Islet precursor cell (in vitro differentiated cells): ENCODE data around the gene GGT6.
"Not testable (repeated sequence)": the region's sequence is repeated elsewhere in the genome, so short reads cannot be mapped to it uniquely, and the experiment has no call there.

Experiments used
- DNase-seq: peaks from one replicate; pipeline ENCODE4 v3.0.0-alpha.2; 2018

Gene GGT6, protein sequence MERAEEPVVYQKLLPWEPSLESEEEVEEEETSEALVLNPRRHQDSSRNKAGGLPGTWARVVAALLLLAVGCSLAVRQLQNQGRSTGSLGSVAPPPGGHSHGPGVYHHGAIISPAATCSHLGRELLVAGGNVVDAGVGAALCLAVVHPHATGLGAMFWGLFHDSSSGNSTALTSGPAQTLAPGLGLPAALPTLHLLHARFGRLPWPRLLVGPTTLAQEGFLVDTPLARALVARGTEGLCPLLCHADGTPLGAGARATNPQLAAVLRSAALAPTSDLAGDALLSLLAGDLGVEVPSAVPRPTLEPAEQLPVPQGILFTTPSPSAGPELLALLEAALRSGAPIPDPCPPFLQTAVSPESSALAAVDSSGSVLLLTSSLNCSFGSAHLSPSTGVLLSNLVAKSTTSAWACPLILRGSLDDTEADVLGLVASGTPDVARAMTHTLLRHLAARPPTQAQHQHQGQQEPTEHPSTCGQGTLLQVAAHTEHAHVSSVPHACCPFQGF

DNA sequence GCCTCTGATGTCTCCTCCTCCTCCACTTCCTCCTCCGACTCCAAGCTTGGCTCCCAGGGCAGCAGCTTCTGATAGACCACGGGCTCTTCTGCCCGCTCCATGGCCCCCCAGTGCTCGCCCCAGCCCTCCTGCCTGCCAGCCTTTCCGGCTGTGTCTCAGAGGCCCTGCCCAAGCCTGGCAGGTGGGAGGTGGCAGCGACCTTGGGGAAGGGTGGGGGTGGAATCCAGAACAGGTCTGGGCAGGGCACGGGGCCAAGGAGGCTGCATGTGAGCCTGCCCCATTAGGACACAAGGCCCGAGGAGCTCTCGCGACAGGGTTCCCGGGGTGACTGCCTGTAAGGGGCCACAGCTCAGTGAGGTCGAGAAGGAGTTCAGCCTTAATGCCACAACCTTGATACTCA lies at the start of gene GGT6:
TSS of gene GGT6 (minus strand) at position 157 of the 400 bp plus-strand sequence. CDS start at position 101, 56 bp downstream.
- no peak for DNase-seq

DNA sequence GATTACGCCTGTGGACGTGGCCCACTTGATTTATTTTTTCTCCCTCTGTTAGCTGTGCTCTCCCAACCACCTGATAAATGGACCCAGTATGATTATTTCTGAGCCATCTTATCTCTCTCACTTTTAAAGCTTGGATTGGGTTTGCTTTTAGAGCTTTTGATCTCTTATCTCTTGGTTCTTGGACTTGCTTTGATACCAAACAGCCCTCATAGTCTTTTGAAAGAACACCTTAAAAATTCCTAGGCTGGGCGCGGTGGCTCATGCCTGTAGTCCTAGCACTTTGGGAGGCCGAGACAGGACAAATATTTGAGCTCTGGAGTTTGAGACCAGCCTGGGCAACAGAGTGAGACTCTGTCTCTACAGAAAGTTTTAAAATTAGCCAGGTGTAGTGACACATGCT lies 49.8 kb upstream of the GGT6 start:
- DNase-seq: peak; percentile 71

DNA sequence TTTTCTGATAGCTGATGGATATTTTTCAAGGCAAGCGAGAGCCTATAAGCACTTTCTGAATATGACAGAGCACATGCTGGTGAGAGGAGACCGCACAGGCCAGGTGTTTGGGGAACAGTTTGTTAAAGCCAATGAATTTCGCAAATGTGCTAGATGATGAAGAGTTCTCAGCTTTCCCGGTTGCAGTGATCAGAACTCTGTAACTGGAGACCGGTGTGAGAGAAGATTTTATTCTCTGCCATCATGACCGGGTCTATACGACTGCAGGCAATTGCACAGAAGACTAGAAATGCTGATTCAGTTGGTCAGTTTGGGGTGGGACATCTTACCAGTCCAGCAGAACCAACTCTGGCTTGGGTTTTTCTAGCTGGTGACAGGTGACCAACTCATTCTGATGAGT lies 49.4 kb upstream of the GGT6 start:
- no peak for DNase-seq

DNA sequence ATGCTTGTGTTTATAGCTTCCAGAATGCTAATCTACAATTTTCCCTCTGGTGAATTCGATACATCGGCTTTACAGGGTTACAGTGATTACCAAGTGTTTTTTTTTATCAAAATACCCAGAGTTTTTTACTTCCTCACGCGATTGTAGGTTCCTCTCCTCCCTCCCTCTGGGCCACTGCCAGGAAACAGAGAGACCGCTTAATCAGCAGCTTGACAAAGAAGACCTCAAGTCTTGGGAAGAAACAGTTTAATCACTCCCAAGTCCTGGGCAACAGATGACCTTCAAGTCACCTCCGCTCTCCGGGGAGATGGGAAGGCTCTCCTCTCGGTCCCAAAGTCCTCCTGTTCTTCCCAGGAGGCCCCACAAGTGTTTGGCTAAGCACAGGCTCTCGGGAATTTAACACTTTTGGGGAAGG lies 47.4 kb upstream of the GGT6 start:
- DNase-seq: no peak

DNA sequence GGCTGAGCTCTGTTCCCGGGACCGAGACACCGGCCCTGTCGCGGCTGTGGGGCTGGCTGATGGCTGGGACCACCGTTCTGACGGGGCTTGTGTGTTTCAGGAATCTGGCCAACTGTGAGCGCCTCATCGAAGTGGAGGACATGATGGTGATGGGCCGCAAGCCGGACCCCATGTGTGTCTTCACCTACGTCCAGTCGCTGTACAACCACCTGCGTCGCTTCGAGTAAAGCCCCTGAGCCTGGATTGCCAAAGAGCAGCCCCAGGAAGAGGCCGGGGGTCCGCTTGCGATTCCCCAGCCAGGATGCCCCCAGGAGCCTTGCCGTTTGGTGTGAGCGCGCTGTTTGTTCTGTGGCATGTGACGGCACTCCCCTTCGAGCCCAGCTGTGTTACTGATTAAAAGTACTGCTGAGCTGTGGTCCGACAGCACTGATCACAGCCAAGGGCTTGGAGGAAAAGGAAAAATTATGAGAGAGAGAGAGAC lies 46.9 kb upstream of the GGT6 start:
- no peak for DNase-seq

DNA sequence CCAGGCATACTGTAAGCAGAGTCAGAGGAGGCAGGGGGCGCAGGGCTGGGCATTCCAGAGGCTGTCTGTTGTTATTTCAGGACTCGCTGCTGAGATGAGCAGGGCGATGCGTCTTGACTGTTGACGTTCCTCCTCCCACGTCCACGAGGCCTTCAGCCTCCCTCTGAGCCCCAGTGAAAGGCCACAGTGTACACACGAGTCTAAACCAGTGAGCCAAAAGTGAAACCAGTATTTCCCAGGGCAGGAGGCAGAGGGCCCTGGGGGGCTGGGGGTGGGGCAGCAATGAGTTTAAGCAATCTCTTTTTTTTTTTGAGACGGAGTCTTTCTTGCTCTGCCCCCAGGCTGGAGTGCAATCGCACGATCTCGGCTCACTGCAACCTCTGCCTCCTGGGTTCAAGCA lies 45.4 kb upstream of the GGT6 start:
- peak; percentile 65 for DNase-seq

DNA sequence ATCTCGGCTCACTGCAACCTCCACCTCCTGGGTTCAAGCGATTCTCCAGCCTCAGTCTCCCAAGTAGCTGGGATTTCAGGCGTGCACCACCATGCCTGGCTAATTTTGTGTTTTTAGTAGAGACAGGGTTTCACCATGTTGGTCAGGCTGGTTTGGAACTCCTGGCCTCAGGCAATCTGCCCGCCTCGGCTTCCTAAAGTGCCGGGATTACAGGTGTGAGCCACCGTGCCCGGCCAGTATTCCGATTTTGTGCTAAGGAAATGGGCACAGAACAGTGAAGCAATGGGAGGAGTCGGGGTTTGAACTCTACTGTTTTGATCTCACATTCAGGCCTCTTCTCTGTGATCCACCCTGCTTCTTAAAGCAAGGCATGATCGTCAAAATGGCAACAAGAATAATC lies 44.4 kb upstream of the GGT6 start:
- DNase-seq: not testable (repeated sequence)

DNA sequence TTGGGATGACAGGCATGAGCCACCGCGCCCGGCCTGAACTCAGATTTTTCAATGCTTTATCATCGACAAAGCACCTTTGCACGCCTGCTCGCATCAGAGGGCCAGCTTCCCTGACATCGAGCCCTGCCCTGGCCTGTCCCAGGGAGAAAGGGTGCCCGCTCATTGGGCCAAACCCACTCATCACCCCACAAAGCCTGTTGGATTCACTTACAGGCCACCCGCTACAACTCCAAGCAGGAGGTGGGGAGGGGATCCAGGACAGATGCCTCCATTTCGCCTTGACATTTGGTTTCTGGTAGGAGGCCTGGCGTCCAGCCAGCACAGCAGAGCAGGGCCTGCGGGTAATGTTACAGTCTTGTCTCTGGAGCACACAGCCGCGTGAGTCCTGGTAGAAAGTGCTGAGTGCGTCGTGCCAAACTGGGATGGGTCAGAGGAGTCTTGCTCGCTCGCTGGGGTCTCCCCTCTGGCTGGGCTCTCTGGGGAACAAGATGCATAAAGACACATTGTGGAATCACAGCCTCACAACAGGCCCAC lies 43.8 kb upstream of the GGT6 start:
- peak; percentile 61 for DNase-seq

DNA sequence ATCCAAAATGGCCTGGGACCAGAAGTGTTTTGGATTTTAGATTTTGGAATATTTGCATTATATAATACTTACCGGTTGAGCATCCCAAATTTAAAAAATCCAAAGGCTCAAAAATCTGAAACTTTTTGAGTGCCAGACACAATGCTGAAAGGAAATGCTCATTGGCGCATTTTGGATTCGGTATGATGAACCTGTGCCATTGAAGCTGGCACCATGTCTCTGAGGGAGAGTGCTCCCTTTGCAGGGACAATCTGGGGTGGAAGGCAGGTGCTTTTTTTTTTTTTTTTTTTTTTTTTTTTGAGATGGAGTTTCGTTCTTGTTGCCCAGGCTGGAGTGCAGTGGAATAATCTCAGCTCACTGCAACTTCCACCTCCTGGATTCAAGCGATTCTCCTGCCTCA lies 41.7 kb upstream of the GGT6 start:
- DNase-seq: no peak

DNA sequence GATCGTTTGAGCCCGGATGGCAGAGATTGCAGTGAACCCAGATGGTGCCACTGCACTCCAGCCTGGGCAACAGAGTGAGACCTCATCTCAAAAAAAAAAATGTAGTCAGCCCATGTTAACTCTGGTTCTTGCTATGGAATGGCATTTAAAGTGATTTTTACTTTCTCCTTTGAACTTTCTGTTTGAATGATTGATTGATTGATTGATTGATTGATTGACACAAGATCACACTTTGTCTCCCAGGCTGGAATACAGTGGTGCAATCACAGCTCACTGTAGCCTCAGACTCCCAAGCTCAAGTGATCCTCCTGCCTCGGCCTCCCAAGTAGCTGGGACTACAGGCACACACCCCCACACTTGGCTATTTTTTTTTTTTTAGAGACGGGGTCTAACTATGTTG lies 40.9 kb upstream of the GGT6 start:
- no peak for DNase-seq

DNA sequence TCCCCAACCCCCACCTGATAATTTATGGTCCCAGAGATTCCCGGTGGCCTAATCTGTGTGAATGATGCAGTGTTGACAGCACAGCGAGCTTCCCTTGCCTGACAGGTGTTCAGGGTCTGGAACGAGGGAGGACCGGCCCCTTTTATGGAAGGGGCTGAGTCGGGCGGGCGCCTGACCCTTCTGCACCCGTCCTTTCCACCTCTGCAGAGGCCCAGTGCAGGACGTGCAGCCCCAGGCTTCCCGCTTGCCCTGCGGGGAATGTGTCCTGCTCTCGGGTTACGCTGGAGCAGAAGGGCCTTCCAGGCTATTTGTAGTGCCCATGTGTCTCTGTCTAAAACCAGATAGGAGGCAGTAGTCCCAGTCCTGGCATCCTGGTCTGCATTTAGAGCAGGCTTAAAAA lies 40.2 kb upstream of the GGT6 start:
- DNase-seq: peak; percentile 96

DNA sequence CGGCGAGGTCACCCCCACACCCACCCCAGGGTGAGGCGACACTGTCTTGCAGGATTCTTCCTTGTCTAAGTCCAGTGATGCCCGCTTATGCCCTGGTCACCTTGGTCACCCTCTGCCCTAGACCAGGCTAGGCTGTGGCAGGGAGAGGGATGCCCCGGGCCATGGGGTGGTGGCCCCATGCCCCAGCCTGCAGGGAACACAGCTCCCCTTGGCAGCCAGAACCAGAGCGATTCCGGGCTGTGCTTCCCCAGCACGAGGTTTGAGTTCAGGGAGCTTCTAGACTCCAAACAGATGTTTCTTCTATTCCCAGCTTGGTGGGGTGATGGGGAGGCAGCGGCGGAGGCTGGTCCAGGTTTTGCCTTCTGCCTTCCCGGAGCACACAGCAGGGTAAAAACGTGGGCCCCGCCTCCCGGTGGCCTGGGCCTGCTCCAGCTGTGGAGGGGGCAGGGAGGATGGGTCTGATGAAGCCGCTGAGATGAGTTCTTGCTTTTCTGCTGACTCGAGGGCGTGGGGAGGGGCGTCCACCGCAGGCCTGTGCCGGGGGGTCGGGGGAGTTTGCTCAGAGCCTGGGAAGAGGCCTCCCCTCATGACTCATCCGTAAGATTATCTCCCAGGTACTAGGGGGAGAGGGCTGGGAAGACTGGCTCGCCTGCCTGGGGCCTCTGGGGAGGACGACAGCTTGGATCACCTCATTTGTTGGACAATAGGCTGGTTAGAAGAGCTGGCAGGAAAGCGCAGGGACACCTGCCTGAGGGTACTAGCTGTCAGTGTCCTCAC lies 39.3 kb upstream of the GGT6 start:
- peak; percentile 100 for DNase-seq

DNA sequence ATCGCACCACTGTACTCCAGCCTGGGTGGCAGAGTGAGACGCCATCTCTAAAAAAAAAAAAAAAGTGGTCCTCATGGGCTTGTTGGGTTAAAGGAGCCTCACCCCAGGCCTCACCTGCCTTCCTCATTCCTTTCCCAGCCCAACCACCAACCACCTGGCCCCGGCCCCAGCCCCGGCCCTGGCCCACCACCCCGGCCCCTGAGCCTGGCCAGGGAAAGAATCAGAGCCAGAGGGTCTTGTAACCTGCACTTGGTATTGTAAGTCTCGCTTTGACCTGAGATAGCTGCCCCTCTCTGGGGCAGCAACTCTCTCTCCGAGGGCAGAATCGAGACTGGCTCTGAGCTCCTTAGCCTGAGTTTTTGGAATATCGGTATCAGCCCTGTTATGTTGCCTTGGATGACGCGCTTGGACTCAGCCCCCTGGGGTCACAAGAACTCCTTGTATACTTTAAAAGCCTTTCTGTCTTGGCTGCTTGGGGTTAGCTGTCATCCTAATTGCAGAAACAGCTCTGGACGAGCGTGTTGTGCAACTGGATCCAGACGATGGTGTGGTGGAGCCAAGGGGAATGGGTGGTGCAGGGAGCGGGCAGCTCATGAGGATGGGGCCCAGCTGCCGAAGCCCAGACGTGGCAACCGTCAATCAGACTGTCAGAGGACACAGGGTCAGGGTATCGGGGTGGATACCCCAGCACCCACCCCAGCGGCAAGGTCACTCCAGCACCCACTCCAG lies 38.6 kb upstream of the GGT6 start:
- DNase-seq: peak; percentile 92

DNA sequence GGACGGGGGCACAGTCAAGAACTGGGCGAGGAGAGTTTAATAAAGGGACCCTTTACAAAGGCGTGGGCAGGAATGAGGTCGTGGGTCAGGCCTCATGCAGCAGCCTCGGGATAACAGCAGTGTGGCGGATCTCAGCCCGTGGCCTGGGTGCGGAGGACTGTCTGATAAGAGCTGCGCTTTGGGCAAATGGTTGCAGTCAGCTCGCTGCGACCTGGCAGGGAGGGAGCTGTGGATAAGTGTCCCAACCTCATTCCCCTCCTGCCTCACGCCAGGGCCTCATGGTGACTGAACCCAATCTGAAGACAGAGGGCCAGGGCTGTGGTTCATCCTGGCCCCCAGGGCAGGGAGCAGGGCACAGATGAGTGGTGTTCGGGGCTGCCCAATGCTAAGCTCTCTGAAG lies 37.6 kb upstream of the GGT6 start:
- DNase-seq: peak; percentile 67

DNA sequence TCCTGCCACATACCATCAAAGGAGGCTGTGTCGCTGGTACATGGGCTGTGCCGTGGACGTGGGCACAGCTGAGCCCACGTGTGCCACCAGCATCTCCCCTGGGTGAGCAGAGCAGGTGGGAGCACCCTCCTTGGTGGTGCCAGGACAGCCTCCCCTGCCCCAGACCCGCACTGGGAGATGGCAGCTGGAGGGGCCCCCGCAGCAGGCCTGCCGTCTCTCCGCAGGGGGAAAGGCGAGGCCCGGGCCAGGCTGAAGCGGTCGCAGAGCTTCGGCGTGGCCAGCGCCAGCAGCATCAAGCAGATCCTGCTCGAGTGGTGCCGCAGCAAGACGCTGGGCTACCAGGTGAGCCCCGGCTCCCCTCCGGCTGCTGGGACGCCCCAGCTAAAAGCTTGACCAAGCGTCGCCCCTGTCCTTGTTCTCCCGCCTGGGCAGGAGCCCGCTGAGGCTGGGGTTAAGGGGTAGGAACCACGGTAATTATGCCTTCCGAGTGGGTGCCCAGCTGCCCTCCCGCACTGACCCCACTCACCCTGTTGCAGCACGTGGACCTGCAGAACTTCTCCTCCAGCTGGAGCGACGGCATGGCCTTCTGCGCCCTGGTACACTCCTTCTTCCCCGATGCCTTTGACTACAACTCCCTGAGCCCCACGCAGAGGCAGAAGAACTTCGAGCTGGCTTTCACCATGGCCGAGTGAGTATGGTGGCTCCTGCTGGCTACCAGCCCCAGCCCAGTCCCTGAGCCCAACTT lies 36.4 kb upstream of the GGT6 start:
- DNase-seq: no peak

DNA sequence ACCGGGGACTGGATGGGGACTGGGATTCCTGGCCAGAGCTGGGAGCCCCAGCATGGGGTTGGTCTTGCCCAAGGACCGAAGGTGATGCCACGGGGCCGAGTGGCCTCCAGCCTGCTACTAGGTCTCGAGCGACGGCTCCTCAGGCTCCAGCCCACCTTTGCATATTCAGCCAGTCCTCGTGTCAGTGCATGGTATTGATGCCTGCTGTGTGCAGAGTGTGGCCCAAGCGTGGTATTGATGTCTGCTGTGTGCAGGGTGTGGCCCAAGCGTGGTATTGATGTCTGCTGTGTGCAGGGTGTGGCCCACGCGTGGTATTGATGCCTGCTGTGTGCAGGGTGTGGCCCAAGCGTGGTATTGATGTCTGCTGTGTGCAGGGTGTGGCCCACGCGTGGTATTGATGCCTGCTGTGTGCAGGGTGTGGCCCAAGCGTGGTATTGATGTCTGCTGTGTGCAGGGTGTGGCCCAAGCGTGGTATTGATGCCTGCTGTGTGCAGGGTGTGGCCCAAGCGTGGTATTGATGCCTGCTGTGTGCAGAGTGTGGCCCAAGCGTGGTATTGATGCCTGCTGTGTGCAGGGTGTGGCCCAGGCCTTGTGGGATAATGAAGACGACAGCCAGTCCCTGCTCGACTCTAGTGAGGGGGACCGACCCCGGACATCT lies 35.4 kb upstream of the GGT6 start:
- DNase-seq: not testable (repeated sequence)

DNA sequence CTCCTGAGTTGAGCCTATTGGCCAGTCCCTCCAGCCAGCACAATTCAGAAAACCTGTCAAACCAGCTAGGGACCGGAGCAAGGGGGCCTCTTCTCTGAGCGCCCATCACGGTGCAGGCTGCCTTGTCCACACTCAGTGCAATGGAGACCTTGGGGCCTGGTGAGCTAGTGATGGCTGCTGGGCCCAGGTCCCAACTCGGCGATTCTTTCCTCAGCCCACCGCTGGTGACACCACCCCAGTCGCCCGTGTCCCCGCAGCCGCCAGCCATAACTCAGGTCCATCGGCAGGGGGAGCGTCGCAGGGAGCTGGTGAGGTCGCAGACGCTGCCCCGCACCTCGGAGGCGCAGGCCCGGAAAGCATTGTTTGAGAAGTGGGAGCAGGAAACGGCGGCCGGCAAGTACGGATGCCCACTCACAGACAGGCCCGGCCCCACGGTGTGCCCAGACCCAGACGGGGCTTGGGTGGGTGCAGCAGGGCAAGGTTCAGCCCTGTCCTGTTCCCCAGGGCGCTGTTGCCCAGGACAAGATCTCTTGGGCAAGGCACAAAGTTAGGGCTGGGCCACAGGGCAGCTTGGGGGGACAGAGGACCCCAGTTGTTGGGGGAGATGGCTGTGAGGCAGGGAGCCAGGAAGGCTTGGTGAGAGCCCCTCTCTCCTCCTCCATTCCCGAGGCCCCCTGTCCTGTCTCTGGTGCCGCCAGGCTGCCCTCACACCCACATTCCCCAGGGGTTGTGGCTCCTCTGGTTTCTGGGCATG lies 34.7 kb upstream of the GGT6 start:
- peak; percentile 84 for DNase-seq

DNA sequence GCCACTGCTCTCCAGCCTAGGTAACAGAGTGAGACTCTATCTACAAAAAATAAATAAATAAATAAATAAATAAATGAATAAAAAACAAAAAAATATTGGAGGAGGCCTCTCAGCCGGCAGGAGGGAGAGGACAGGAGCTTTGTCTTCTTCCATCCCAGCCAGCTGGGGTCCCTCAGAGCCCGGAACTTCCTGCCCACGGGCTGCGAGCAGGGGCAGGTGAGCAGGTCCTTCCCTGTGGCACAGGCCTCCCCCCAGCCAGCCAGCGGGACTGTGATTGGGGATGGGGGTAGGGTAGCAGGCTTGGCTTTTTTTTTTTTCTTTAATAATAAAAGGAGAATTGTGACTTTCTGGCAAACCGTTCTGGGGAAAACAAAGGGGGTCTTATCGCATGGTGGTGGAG lies 34.0 kb upstream of the GGT6 start:
- DNase-seq: no peak

DNA sequence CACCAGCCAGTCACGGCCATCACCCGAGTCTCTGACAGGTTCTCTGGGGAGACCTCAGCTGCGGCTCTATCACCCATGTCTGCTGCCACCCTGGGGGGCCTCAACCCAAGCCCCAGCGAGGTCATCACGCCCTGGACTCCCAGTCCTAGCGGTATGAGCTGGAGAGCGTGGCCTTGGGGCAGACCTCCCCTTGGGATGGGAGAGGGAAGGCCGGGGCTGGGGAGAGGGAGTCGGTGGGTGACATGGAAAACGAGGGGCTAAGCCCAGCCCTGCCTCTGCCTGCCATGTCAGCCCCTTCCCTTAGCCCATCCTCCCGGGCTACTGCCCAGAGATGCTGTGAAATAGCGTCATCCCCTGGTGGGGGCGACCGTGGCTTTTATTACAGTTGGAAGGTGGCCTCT lies 32.6 kb upstream of the GGT6 start:
- no peak for DNase-seq

DNA sequence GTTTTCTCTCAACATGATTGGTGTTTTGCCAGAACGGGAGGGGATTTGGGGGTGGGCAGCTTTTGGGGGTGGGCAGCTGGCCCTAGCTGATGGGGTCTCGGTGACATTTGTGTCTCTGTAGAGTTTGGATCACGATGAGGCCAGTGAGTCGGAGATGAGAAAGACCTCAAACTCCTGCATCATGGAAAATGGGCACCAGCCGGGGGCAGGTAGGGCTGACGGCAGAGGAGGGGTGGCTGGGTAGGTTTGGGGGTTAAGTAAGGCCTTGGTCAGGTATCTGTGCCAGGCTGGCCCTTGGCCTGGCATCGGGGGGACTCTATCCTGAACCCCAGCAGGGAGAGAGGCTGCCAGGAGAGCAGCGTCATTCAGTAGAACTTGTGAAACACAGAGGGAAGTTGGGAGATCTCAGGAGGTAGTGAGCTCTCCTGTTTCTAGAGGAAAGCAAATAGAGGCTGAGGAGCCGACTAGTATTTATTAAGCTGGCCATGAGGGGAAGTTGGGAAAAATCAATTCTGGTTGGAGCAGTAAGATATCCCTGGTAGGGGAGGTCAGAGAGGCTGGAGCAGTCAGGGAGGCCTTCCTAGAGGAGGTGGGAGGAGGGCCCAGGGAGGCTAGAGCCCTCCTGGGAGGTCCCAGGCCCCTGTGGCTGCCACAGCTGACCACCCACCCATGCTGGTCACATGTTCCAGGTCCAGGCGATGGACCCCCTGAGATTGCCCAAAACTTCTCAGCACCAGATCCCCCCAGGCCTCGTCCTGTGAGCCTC lies 32.0 kb upstream of the GGT6 start:
- DNase-seq: no peak
